ENCODE measurements around the gene FAM98C. TPM values are rescaled to one million over a fixed set of nuclear protein-coding genes. Genes with fewer than 3 reads are reported as not detected.
A peak's percentile ranks its signal among the peaks of the same experiment; 100 is the strongest.

Gene FAM98C
- total RNA-seq, 4 donors from 2014 or later = 8.7 to 27.1 (median 15.9) TPM

DNA sequence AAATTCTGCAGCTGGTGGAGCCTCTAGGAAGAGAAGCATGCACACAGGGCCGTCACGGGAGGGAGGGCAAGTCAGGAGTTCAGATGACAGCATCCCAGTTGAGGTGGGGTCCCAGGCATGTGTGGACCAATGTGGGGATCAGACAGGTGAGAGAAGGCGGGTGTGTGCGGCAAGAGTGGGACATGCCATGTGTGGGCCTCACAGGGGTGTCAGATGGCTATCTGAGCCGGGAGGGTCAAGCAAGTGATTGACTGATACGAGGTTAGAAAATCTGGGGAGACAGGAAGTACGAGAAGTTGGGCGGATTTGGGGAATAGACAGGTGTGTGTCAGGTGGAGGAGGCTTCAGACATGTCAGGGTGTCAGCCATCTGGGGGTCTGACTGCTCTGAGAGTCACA, 14.3 kb downstream of the FAM98C start:
- Histone ChIP-seq H3K27me3 (peaks cover 81% of the 10 kb centered on the region), H3K27ac (no peak overlapping the region), H3K4me3 (no peak overlapping the region), H3K36me3 (no peaks in the 10 kb centered on the region), H3K9me3 (no peaks in the 10 kb centered on the region), H3K4me1 (peaks cover 0 to 11% (median 7%) of the 10 kb centered on the region in 3 donors)
- WGBS, 2 donors (ENCODE audit: low coverage in 1 of 2) = 82 to 90% methylated on average over 2 to 6 of the region's 8 CpGs
- ATAC-seq = no peak
- TF ChIP-seq, protein P1, sequence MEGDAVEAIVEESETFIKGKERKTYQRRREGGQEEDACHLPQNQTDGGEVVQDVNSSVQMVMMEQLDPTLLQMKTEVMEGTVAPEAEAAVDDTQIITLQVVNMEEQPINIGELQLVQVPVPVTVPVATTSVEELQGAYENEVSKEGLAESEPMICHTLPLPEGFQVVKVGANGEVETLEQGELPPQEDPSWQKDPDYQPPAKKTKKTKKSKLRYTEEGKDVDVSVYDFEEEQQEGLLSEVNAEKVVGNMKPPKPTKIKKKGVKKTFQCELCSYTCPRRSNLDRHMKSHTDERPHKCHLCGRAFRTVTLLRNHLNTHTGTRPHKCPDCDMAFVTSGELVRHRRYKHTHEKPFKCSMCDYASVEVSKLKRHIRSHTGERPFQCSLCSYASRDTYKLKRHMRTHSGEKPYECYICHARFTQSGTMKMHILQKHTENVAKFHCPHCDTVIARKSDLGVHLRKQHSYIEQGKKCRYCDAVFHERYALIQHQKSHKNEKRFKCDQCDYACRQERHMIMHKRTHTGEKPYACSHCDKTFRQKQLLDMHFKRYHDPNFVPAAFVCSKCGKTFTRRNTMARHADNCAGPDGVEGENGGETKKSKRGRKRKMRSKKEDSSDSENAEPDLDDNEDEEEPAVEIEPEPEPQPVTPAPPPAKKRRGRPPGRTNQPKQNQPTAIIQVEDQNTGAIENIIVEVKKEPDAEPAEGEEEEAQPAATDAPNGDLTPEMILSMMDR (IDR thresholded peaks at IDR 0.05) = no peak
- no peak for TF ChIP-seq EP300 (IDR thresholded peaks at IDR 0.05)
- no peak for TF ChIP-seq POLR2A (IDR thresholded peaks at IDR 0.05)
- TF ChIP-seq POLR2AphosphoS5 (IDR thresholded peaks at IDR 0.05) = no peak

DNA sequence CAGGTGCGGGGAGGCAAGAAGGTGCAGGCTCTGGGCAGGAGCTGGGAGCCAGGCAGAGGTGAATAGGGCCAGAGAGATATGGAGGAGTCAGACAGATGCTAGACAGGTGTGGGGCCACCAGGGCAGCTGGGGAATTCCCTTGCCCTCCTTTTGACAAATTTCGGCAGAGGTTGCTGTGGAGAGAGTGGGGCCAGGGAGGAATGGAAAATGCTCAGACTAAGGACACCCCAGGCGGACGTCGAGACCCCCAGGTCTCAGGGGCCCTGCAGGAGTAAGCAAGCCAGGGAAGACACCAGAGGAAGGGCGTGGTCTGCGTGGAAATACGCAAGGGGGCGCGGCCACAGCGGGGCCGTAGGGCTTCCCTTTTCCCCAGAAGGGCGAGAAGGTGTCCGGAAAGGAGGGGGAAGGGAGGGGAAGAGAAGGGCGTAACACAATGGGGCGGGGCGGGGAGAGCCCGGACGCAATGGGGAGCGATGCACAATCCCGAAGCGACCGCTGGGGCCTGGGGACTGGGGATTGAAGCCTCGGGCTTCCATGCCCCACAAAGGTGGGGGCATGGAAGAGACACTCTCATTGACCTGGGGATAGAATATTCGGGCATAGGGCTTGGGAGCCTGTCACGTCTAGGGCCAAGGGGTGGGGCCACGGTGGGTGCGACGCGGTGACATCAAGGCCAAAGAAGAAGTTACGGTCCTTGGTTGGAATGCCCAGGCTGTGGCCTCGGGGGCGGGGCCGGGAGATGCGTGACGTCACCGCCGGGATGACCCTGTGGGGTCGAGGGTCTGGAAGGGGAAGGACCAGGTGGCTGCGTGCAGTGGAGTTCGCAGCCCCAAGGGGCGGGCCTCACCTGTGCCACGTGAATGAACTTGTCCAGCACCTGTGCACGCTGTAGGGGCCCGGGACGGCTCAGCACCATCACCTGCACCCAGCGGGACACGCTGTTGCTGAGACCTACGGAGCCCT, 14.9 kb downstream of the FAM98C start:
- 7 to 18% methylated on average over 12 to 32 of the region's 49 CpGs for WGBS, 2 donors (ENCODE audit: low coverage in 1 of 2)
- H3K36me3 ChIP-seq = no peaks in the 10 kb centered on the region
- H3K27me3 ChIP-seq = peaks cover 85% of the 10 kb centered on the region
- no peak for TF ChIP-seq POLR2A (IDR thresholded peaks at IDR 0.05)
- TF ChIP-seq POLR2AphosphoS5 (IDR thresholded peaks at IDR 0.05) = no peak
- no peak for TF ChIP-seq EP300 (IDR thresholded peaks at IDR 0.05)
- TF ChIP-seq, protein P1 (IDR thresholded peaks at IDR 0.05) = no peak
- H3K4me3 ChIP-seq = peak overlapping the region in 1 of 2 donors; percentile 38
- no peaks in the 10 kb centered on the region for H3K9me3 ChIP-seq
- peak; percentile 68 for ATAC-seq
- peaks cover 0 to 11% (median 7%) of the 10 kb centered on the region in 3 donors for H3K4me1 ChIP-seq
- peak overlapping the region in 1 of 4 donors; percentile 8 for H3K27ac ChIP-seq

DNA sequence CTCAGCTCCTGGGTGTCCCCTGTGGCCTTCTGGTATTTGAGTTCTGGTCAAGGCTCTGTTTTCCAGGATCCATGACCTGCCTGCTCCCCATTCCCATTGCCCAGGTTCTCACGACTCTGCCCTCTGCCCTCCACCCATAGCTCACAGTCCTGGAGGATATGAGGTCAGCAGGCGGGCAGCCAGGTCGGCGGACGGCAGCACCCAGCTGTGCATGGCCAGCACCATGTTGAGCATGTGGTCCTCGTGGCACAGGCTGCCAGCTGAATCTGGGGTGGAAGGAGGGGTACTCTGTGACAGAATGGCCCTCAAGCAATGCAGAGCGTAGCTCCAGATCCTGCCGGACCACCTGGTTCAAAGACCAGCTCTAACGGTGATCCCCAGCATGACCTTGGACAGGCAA, 18.0 kb downstream of the FAM98C start:
- Histone ChIP-seq H3K36me3 (no peaks in the 10 kb centered on the region), H3K4me3 (no peak overlapping the region), H3K27me3 (peaks cover 91% of the 10 kb centered on the region), H3K9me3 (no peaks in the 10 kb centered on the region), H3K4me1 (peaks cover 0 to 11% (median 7%) of the 10 kb centered on the region in 3 donors), H3K27ac (no peak overlapping the region)
- ATAC-seq = no peak
- no CpG with 5 or more reads among the region's 9 CpGs for WGBS, 2 donors (ENCODE audit: low coverage in 1 of 2)
- no peak for TF ChIP-seq EP300 (IDR thresholded peaks at IDR 0.05)
- TF ChIP-seq, protein P1 (IDR thresholded peaks at IDR 0.05) = no peak
- TF ChIP-seq POLR2AphosphoS5 (IDR thresholded peaks at IDR 0.05) = no peak
- no peak for TF ChIP-seq POLR2A (IDR thresholded peaks at IDR 0.05)

DNA sequence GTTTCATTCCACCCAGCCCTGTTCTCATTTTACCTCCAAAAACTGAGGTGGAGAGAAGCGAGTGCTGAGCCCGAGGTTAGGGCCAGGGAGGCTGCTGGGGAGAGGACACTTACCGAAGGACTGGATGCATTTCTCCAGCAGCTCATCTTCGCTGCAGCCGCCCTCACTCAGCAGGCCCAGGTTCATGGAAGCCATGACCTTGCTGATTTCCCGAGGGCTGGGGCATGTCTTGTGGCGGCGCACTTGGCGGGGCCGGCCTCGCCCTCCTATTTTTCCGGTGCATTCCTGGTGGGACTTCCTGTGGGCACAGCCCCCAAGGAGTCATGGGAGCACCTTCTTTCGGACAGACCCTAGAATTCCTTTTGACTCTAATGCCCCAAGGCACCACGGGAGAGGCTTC, 19.0 kb downstream of the FAM98C start:
- Histone ChIP-seq H3K27me3 (peaks cover 90% of the 10 kb centered on the region), H3K4me1 (peaks cover 0 to 11% (median 7%) of the 10 kb centered on the region in 3 donors), H3K9me3 (no peaks in the 10 kb centered on the region), H3K27ac (no peak overlapping the region), H3K4me3 (no peak overlapping the region), H3K36me3 (no peaks in the 10 kb centered on the region)
- TF ChIP-seq EP300 (IDR thresholded peaks at IDR 0.05) (no peak), POLR2AphosphoS5 (IDR thresholded peaks at IDR 0.05) (no peak), POLR2A (IDR thresholded peaks at IDR 0.05) (no peak)
- TF ChIP-seq, protein P1 (IDR thresholded peaks at IDR 0.05) = no peak
- no peak for ATAC-seq
- WGBS, 2 donors (ENCODE audit: low coverage in 1 of 2) = 61 to 73% methylated on average over 5 to 6 of the region's 14 CpGs

Measured in gastroesophageal sphincter (tissue), 4 donors.